HG03469 (cell line): ENCODE measurements around the gene RFX6.
A peak's percentile ranks its signal among the peaks of the same experiment; 100 is the strongest.

Experiments
- ATAC-seq: cut with Tn5 transposase; IDR thresholded peaks from one replicate; pipeline ENCODE4 v1.9.1; 2021; ENCODE audit warnings: mild to moderate bottlenecking, moderate library complexity, moderate number of reproducible peaks; ENCODE audit not compliant: unreplicated experiment

Gene RFX6

GRCh38 chr6:116966675-116967576 lies 89.9 kb downstream of the RFX6 start:
- no peak for ATAC-seq

GRCh38 chr6:116969211-116969863 lies 92.3 kb downstream of the RFX6 start:
- peak; percentile 83 for ATAC-seq

- peak; percentile 67 for ATAC-seq
Measured at GRCh38 chr6:116971959-116972358, 94.9 kb downstream of the RFX6 start.

- no peak for ATAC-seq
Measured at GRCh38 chr6:116973976-116974375, 96.9 kb downstream of the RFX6 start.

GRCh38 chr6:116974526-116975316 lies 97.7 kb downstream of the RFX6 start:
- ATAC-seq, result no peak

- no peak for ATAC-seq
Measured at GRCh38 chr6:116975600-116975999, 98.6 kb downstream of the RFX6 start.

GRCh38 chr6:116979560-116979959 lies 102.5 kb downstream of the RFX6 start:
- no peak for ATAC-seq
